OCI-LY7 (cell line): Measurements from ENCODE around the gene SH3TC2. TPM values are rescaled to one million over a fixed set of nuclear protein-coding genes. Genes with fewer than 3 reads are reported as not detected.

Experiments used
- BruUV-seq: library from RNA; stranded (reverse); fragments of 400-500 nt; replicated peaks from 2 replicates; lab custom pipeline; 2021; lab: Mats Ljungman, UMichigan
- CTCF ChIA-PET: fragments of 300-600 bp; sonication (Branson Sonifier 250); formaldehyde crosslinking; loops from one replicate; lab custom pipeline; 2022; ENCODE audit warnings: antibody characterized with exemption; ENCODE audit not compliant: unreplicated experiment; lab: Charles Lee
- POLR2A ChIA-PET: fragments of 300-600 bp; sonication (Branson Sonifier 250); formaldehyde crosslinking; loops from one replicate; lab custom pipeline; 2022; ENCODE audit warnings: antibody characterized with exemption; lab: Charles Lee
- DNase-seq: peaks from one replicate; pipeline ENCODE4 v3.0.0-alpha.2; 2015; ENCODE audit warnings: low spot score
- H2AFZ ChIP-seq: fragments of 200-600 bp; sonication (generic), shearing (Covaris generic); 2 replicates; pipeline ENCODE4 v1.6.1; 2014; ENCODE audit warnings: mild to moderate bottlenecking, antibody characterized with exemption, low read length, moderate library complexity
- H3K27ac ChIP-seq: fragments of 200-600 bp; sonication (generic); 2 replicates; pipeline ENCODE4 v1.5.1; 2014; ENCODE audit warnings: mixed run types, low read depth, mild to moderate bottlenecking, moderate library complexity, low read length, inconsistent platforms; ENCODE audit not compliant: poor library complexity, severe bottlenecking
- H3K36me3 ChIP-seq: fragments of 200-600 bp; sonication (generic); 2 replicates; pipeline ENCODE4 v1.6.1; 2014; ENCODE audit warnings: mild to moderate bottlenecking, antibody characterized with exemption, low read length, moderate library complexity, mixed read lengths; ENCODE audit not compliant: insufficient read depth
- H3K4me1 ChIP-seq: fragments of 200-600 bp; sonication (generic); 2 replicates; pipeline ENCODE4 v1.5.1; 2014; ENCODE audit warnings: mild to moderate bottlenecking, low read length; ENCODE audit not compliant: insufficient read depth, poor library complexity, severe bottlenecking
- H3K4me2 ChIP-seq: fragments of 200-600 bp; sonication (generic); 2 replicates; pipeline ENCODE4 v1.6.1; 2014; ENCODE audit warnings: mild to moderate bottlenecking, low read length
- H3K4me3 ChIP-seq: fragments of 200-600 bp; sonication (generic); 2 replicates; pipeline ENCODE4 v1.5.1; 2014; ENCODE audit warnings: mild to moderate bottlenecking, low read depth, low read length; ENCODE audit not compliant: poor library complexity, severe bottlenecking
- H3K79me2 ChIP-seq: fragments of 200-600 bp; sonication (generic); 2 replicates; pipeline ENCODE4 v1.6.1; 2016; ENCODE audit warnings: low read depth, mild to moderate bottlenecking, low read length, moderate library complexity, mixed read lengths; ENCODE audit not compliant: insufficient read depth
- H3K9me2 ChIP-seq: fragments of 200-600 bp; sonication (generic); 2 replicates; pipeline ENCODE4 v1.6.1; 2016; ENCODE audit warnings: mild to moderate bottlenecking, low read length, mixed read lengths; ENCODE audit not compliant: insufficient read depth
- H3K9me3 ChIP-seq: fragments of 200-600 bp; sonication (generic); 2 replicates; pipeline ENCODE4 v1.6.1; 2014; ENCODE audit warnings: mild to moderate bottlenecking, mixed run types, low read length, mixed read lengths
- H4K20me1 ChIP-seq: fragments of 200-600 bp; sonication (generic); 2 replicates; pipeline ENCODE4 v1.6.1; 2014; ENCODE audit warnings: mild to moderate bottlenecking, antibody characterized with exemption, low read length, moderate library complexity, mixed read lengths; ENCODE audit not compliant: insufficient read depth
- EZH2phosphoT487 ChIP-seq: fragments of 200-600 bp; sonication (generic); IDR thresholded peaks from 2 replicates; pipeline ENCODE4 v1.6.1; 2018; ENCODE audit warnings: low read depth, borderline replicate concordance, mild to moderate bottlenecking, mixed run types, antibody characterized with exemption, low read length, moderate library complexity, mixed read lengths
- intact Hi-C: fragments of 100-400 bp; cut with micrococcal nuclease; formaldehyde crosslinking; loops from one replicate; pipeline ENCODE4 v1.10.0; 2022; ENCODE audit not compliant: unreplicated experiment
- total RNA-seq, 2 experiments: library from RNA; depleted of rRNA in 1 of 2; stranded (reverse); fragments of >200 nt in 1 of 2; shearing (Covaris generic) in 1 of 2; gene quantifications; 2 replicates each; pipeline ENCODE4 v1.2.3, GENCODE V29; 2014 to 2022
- TF ChIP-seq, protein P1 (sequence below): fragments of 200-600 bp; sonication (generic); conservative IDR thresholded peaks from 2 replicates; pipeline ENCODE4 v1.5.1; 2014; ENCODE audit warnings: mild to moderate bottlenecking, antibody characterized with exemption, low read length, moderate library complexity, mixed read lengths

Gene SH3TC2
- total RNA-seq, 2 experiments from 2014 or later, result not detected

DNA sequence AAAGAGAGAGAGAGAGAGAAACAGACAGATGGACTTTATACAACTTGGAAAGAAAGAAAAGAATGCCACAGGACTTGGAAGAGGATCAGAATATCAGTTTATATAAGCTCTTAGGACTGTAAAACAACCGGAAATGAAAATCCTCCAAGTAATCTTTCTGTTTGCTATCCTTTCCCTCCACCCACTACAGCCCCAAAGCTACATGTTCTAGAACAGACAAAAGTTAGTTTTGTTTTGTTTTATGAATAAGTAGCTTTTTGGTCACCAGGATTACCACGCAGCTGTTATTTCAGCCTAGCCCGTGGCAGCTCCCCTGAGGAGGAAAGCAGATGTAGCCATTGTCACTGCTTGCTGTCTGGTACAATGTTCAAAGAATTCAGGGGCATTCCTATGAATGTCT is 66.6 kb downstream of the SH3TC2 start:
- DNase-seq, result no peak
- TF ChIP-seq, protein P1, sequence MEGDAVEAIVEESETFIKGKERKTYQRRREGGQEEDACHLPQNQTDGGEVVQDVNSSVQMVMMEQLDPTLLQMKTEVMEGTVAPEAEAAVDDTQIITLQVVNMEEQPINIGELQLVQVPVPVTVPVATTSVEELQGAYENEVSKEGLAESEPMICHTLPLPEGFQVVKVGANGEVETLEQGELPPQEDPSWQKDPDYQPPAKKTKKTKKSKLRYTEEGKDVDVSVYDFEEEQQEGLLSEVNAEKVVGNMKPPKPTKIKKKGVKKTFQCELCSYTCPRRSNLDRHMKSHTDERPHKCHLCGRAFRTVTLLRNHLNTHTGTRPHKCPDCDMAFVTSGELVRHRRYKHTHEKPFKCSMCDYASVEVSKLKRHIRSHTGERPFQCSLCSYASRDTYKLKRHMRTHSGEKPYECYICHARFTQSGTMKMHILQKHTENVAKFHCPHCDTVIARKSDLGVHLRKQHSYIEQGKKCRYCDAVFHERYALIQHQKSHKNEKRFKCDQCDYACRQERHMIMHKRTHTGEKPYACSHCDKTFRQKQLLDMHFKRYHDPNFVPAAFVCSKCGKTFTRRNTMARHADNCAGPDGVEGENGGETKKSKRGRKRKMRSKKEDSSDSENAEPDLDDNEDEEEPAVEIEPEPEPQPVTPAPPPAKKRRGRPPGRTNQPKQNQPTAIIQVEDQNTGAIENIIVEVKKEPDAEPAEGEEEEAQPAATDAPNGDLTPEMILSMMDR, result no peak
- TF ChIP-seq EZH2phosphoT487, result no peak
- no peaks in the 10 kb centered on the region for H3K9me3 ChIP-seq
- no TSS peak for BruUV-seq
- H2AFZ ChIP-seq, result no peak overlapping the region
- intact Hi-C loops, result no loop called here
- H3K4me2 ChIP-seq, result no peak overlapping the region
- CTCF ChIA-PET, result interaction anchor here (0.6 to 1.4 kb wide), 2 partner anchors 265 to 461 kb away, joined by 3 to 4 read pairs; no protein-coding TSS in a partner anchor
- H3K4me3 ChIP-seq, result no peak overlapping the region
- H3K27ac ChIP-seq, result no peak overlapping the region
- POLR2A ChIA-PET, result interaction anchor here (0.9 to 1.3 kb wide), 2 partner anchors 19 to 249 kb away, joined by 3 to 4 read pairs; no protein-coding TSS in a partner anchor
- no peaks in the 10 kb centered on the region for H3K9me2 ChIP-seq
- no peaks in the 10 kb centered on the region for H3K4me1 ChIP-seq
- no peaks in the 10 kb centered on the region for H3K36me3 ChIP-seq
- no peaks in the 10 kb centered on the region for H4K20me1 ChIP-seq
- H3K79me2 ChIP-seq, result no peaks in the 10 kb centered on the region

DNA sequence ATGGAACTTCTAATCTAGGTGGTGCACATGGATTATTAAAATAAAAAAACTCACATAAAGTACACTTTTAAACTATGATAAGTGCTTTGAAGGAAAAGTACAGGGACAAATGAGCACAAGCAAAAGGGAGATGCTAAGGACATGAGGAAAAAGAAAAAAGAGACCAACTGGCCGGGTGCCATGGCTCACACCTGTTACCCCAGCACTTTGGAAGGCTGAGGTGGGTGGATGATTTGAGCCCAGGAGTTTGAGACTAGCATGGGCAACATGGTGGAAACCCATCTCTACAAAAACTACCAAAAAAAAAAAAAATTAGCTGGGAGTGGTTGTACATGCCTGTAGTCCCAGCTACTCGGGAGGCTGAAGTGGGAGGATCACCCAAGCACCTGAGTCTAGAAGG is 67.1 kb downstream of the SH3TC2 start:
- DNase-seq, result no peak
- CTCF ChIA-PET, result interaction anchor here (0.6 to 1.4 kb wide), 2 partner anchors 265 to 460 kb away, joined by 3 to 4 read pairs; no protein-coding TSS in a partner anchor
- POLR2A ChIA-PET, result interaction anchor here (0.9 kb wide), 1 partner anchor 19 kb away, joined by 3 read pairs; no protein-coding TSS in a partner anchor
- H3K36me3 ChIP-seq, result no peaks in the 10 kb centered on the region
- H2AFZ ChIP-seq, result no peak overlapping the region
- no peaks in the 10 kb centered on the region for H3K4me1 ChIP-seq
- intact Hi-C loops, result no loop called here
- H3K4me2 ChIP-seq, result no peak overlapping the region
- H3K9me2 ChIP-seq, result no peaks in the 10 kb centered on the region
- no peak overlapping the region for H3K27ac ChIP-seq
- H4K20me1 ChIP-seq, result no peaks in the 10 kb centered on the region
- TF ChIP-seq, protein P1, result no peak
- no peak for TF ChIP-seq EZH2phosphoT487
- no TSS peak for BruUV-seq
- H3K4me3 ChIP-seq, result no peak overlapping the region
- no peaks in the 10 kb centered on the region for H3K9me3 ChIP-seq
- no peaks in the 10 kb centered on the region for H3K79me2 ChIP-seq

DNA sequence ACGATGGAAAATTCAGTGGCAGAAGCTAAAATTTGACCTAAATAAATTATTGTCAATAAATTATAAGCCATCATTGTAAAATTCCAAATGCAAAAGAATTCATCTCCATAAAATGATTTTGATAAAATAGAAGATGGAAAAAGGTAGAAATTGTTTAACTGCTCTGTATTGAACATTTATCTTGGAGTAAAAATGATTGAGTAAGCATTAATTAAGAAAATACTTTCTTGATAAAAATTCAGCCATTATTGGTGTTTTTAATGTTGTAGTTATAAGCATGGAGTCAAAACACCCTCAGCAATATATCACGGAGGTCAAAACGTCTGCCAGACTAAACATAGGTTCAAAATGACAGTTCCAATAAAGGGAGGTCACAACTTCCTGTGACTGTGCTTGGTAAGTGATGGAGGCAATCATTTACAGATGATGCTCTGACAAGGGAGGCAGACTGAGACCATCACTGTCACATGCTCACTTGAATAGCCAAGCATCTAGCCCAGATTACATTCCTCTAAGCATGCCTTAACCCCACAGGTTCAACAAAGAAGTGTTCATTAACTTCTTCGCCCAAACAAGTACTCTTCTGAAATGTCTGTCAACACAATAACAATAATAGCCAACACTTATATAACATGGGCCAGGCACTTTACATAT is 69.5 kb downstream of the SH3TC2 start:
- DNase-seq, result no peak
- no peak overlapping the region for H3K4me2 ChIP-seq
- BruUV-seq, result no TSS peak
- no peak overlapping the region for H3K27ac ChIP-seq
- H3K9me2 ChIP-seq, result no peaks in the 10 kb centered on the region
- H3K4me3 ChIP-seq, result no peak overlapping the region
- no peaks in the 10 kb centered on the region for H3K9me3 ChIP-seq
- H3K4me1 ChIP-seq, result no peaks in the 10 kb centered on the region
- H2AFZ ChIP-seq, result no peak overlapping the region
- H3K79me2 ChIP-seq, result no peaks in the 10 kb centered on the region
- no peaks in the 10 kb centered on the region for H4K20me1 ChIP-seq
- intact Hi-C loops, result no loop called here
- ChIA-PET POLR2A (interaction anchor here (0.7 to 0.8 kb wide), 2 partner anchors 213 to 266 kb away, joined by 3 to 4 read pairs; no protein-coding TSS in a partner anchor), CTCF (no interaction called here)
- no peak for TF ChIP-seq EZH2phosphoT487
- TF ChIP-seq, protein P1, result no peak
- no peaks in the 10 kb centered on the region for H3K36me3 ChIP-seq
